Suppressor macrophage treated with lipopolysaccharide for 4 hours (primary cell): Measurements from ENCODE around the gene LDHB.
"Not testable (repeated sequence)": the region's sequence is repeated elsewhere in the genome, so short reads cannot be mapped to it uniquely, and the experiment has no call there.

Source experiments
- DNase-seq: peaks from one replicate; pipeline ENCODE4 v3.0.0-alpha.2; 2020

LDHB gene

GRCh38 chr12:21661396-21662093, 3.9 kb upstream of the LDHB start:
- DNase-seq: not testable (repeated sequence)

GRCh38 chr12:21659383-21659782, 1.7 kb upstream of the LDHB start:
- DNase-seq: no peak

- DNase-seq: peak; percentile 24
These were observed 727 bp downstream of the LDHB start for GRCh38 chr12:21656905-21657325.

- DNase-seq: no peak
These were observed 2.1 kb downstream of the LDHB start for GRCh38 chr12:21655591-21655990.

GRCh38 chr12:21651821-21652220, 5.8 kb downstream of the LDHB start:
- no peak for DNase-seq

- DNase-seq: no peak
These were observed 6.6 kb downstream of the LDHB start for GRCh38 chr12:21650997-21651396.

GRCh38 chr12:21649034-21649433, 8.6 kb downstream of the LDHB start:
- DNase-seq: no peak

GRCh38 chr12:21648378-21648777, 9.3 kb downstream of the LDHB start:
- DNase-seq: no peak

- DNase-seq: no peak
These were observed 10.5 kb downstream of the LDHB start for GRCh38 chr12:21647179-21647578.

- not testable (repeated sequence) for DNase-seq
These were observed 12.6 kb downstream of the LDHB start for GRCh38 chr12:21645041-21645500.

- no peak for DNase-seq
These were observed 13.1 kb downstream of the LDHB start for GRCh38 chr12:21644516-21644915.

- DNase-seq: no peak
These were observed 13.9 kb downstream of the LDHB start for GRCh38 chr12:21643758-21644157.

- DNase-seq: no peak
These were observed 14.8 kb downstream of the LDHB start for GRCh38 chr12:21642707-21643389.

GRCh38 chr12:21638054-21638891, 19.4 kb downstream of the LDHB start:
- no peak for DNase-seq

GRCh38 chr12:21634245-21634644, 23.4 kb downstream of the LDHB start:
- DNase-seq: no peak

- no peak for DNase-seq
These were observed 26.3 kb downstream of the LDHB start for GRCh38 chr12:21631367-21631766.

- DNase-seq: no peak
These were observed 29.7 kb downstream of the LDHB start for GRCh38 chr12:21627924-21628323.

- no peak for DNase-seq
These were observed 39.1 kb downstream of the LDHB start for GRCh38 chr12:21618566-21618965.

GRCh38 chr12:21617030-21617429, 40.6 kb downstream of the LDHB start:
- no peak for DNase-seq

GRCh38 chr12:21615431-21615830, 42.2 kb downstream of the LDHB start:
- peak; percentile 77 for DNase-seq

GRCh38 chr12:21614506-21614905, 43.1 kb downstream of the LDHB start:
- peak; percentile 21 for DNase-seq

- peak; percentile 9 for DNase-seq
These were observed 43.7 kb downstream of the LDHB start for GRCh38 chr12:21613931-21614330.

- DNase-seq: peak; percentile 53
These were observed 49.4 kb downstream of the LDHB start for GRCh38 chr12:21608196-21608595.

GRCh38 chr12:21607701-21608100, 49.9 kb downstream of the LDHB start:
- DNase-seq: peak; percentile 26
